Liver (tissue), 3 donors: Measurements from ENCODE around the gene TLCD3A.

ENCODE experiments used
- ATF3 ChIP-seq: IDR thresholded peaks from 2 replicates; pipeline ENCODE4 v1.6.1; 2016; ENCODE audit warnings: antibody characterized with exemption
- FOXA1 ChIP-seq: IDR thresholded peaks from 2 replicates; pipeline ENCODE4 v1.6.1; 2016; ENCODE audit warnings: antibody characterized with exemption
- FOXA2 ChIP-seq: IDR thresholded peaks from 2 replicates; pipeline ENCODE4 v1.6.1; 2016; ENCODE audit warnings: antibody characterized with exemption
- GABPA ChIP-seq, 2 donors: IDR thresholded peaks in 1 of 2; conservative IDR thresholded peaks in 1 of 2; 2 replicates each; pipeline ENCODE4 v1.6.1; 2016; ENCODE audit warnings: antibody characterized with exemption in 2 of 2, mild to moderate bottlenecking in 1 of 2, moderate library complexity in 1 of 2
- JUND ChIP-seq, 2 donors: IDR thresholded peaks; 2 replicates each; pipeline ENCODE4 v1.6.1; 2016; ENCODE audit warnings: antibody characterized with exemption in 2 of 2
- NR2F2 ChIP-seq: IDR thresholded peaks from 2 replicates; pipeline ENCODE4 v1.6.1; 2016; ENCODE audit warnings: antibody characterized with exemption
- RAD21 ChIP-seq, 2 donors: IDR thresholded peaks; 2 replicates each; pipeline ENCODE4 v1.6.1; 2016; ENCODE audit warnings: antibody characterized with exemption in 2 of 2, mild to moderate bottlenecking in 2 of 2
- SP1 ChIP-seq: IDR thresholded peaks from 2 replicates; pipeline ENCODE4 v1.6.1; 2018; ENCODE audit warnings: antibody characterized with exemption, mild to moderate bottlenecking
- TAF1 ChIP-seq: conservative IDR thresholded peaks from 2 replicates; pipeline ENCODE4 v1.6.1; 2016; ENCODE audit warnings: antibody characterized with exemption, mild to moderate bottlenecking
- TF ChIP-seq, protein P1 (sequence below): fragments of 150-350 bp; IDR thresholded peaks from 2 replicates; pipeline ENCODE4 v1.5.1; 2017; ENCODE audit warnings: improper control_type of control experiment, low read depth, low read length; ENCODE audit not compliant: missing input control
- TF ChIP-seq, protein P2 (sequence below): IDR thresholded peaks from 2 replicates; pipeline ENCODE4 v1.6.1; 2016; ENCODE audit warnings: antibody characterized with exemption
- TF ChIP-seq, protein P3 (sequence below): IDR thresholded peaks from 2 replicates; pipeline ENCODE4 v1.6.1; 2016; ENCODE audit warnings: antibody characterized with exemption
- TF ChIP-seq, protein P4 (sequence below): IDR thresholded peaks from 2 replicates; pipeline ENCODE4 v1.6.1; 2016; ENCODE audit warnings: antibody characterized with exemption, mild to moderate bottlenecking
- donor health status: healthy.
- donor health status: healthy.

DNA sequence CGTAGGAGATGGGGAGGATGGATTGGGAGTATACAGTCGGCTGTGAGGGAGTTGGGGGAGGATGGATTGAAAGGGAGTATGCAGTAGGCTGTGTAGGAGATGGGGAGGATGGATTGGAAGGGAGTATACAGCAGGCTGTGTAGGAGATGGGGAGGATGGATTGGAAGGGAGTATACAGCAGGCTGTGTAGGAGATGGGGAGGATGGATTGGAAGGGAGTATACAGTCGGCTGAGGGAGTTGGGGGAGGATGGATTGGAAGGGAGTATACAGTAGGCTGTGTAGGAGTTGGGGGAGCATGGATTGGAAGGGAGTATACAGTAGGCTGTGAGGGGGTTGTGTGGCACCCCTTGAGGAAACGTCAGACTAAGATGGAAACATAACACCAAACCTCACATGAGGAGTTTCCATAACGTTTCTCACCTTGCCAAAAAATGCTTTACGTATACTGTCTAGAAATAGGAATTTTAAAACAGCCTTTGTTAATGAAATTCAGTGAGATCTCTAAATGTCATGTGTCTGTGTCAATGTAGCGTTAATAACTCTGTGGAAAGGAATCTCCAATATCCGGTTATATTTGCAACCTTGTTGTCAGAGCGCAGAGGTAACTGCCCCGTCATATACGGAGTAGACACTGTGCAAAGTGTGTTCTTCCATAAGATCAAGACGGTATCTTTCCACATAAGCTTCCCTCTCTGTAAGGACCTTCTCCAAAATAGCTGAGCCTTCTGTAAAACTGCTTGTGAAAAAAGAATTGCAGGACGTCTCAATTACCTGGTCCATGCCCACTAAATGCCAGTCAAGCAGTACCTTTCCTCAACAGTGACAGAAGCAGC is 11.5 kb upstream of the TLCD3A start:
- TF ChIP-seq, protein P1, sequence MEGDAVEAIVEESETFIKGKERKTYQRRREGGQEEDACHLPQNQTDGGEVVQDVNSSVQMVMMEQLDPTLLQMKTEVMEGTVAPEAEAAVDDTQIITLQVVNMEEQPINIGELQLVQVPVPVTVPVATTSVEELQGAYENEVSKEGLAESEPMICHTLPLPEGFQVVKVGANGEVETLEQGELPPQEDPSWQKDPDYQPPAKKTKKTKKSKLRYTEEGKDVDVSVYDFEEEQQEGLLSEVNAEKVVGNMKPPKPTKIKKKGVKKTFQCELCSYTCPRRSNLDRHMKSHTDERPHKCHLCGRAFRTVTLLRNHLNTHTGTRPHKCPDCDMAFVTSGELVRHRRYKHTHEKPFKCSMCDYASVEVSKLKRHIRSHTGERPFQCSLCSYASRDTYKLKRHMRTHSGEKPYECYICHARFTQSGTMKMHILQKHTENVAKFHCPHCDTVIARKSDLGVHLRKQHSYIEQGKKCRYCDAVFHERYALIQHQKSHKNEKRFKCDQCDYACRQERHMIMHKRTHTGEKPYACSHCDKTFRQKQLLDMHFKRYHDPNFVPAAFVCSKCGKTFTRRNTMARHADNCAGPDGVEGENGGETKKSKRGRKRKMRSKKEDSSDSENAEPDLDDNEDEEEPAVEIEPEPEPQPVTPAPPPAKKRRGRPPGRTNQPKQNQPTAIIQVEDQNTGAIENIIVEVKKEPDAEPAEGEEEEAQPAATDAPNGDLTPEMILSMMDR: no peak
- TF ChIP-seq, protein P2, sequence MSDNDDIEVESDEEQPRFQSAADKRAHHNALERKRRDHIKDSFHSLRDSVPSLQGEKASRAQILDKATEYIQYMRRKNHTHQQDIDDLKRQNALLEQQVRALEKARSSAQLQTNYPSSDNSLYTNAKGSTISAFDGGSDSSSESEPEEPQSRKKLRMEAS: no peak
- TF ChIP-seq, protein P3, sequence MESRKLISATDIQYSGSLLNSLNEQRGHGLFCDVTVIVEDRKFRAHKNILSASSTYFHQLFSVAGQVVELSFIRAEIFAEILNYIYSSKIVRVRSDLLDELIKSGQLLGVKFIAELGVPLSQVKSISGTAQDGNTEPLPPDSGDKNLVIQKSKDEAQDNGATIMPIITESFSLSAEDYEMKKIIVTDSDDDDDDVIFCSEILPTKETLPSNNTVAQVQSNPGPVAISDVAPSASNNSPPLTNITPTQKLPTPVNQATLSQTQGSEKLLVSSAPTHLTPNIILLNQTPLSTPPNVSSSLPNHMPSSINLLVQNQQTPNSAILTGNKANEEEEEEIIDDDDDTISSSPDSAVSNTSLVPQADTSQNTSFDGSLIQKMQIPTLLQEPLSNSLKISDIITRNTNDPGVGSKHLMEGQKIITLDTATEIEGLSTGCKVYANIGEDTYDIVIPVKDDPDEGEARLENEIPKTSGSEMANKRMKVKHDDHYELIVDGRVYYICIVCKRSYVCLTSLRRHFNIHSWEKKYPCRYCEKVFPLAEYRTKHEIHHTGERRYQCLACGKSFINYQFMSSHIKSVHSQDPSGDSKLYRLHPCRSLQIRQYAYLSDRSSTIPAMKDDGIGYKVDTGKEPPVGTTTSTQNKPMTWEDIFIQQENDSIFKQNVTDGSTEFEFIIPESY: no peak
- TF ChIP-seq TAF1: no peak
- TF ChIP-seq JUND (IDR thresholded peaks at IDR 0.05): no peak
- TF ChIP-seq, protein P4, sequence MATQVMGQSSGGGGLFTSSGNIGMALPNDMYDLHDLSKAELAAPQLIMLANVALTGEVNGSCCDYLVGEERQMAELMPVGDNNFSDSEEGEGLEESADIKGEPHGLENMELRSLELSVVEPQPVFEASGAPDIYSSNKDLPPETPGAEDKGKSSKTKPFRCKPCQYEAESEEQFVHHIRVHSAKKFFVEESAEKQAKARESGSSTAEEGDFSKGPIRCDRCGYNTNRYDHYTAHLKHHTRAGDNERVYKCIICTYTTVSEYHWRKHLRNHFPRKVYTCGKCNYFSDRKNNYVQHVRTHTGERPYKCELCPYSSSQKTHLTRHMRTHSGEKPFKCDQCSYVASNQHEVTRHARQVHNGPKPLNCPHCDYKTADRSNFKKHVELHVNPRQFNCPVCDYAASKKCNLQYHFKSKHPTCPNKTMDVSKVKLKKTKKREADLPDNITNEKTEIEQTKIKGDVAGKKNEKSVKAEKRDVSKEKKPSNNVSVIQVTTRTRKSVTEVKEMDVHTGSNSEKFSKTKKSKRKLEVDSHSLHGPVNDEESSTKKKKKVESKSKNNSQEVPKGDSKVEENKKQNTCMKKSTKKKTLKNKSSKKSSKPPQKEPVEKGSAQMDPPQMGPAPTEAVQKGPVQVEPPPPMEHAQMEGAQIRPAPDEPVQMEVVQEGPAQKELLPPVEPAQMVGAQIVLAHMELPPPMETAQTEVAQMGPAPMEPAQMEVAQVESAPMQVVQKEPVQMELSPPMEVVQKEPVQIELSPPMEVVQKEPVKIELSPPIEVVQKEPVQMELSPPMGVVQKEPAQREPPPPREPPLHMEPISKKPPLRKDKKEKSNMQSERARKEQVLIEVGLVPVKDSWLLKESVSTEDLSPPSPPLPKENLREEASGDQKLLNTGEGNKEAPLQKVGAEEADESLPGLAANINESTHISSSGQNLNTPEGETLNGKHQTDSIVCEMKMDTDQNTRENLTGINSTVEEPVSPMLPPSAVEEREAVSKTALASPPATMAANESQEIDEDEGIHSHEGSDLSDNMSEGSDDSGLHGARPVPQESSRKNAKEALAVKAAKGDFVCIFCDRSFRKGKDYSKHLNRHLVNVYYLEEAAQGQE: no peak
- TF ChIP-seq SP1: no peak
- no peak for TF ChIP-seq ATF3
- TF ChIP-seq FOXA2: no peak
- no peak for TF ChIP-seq RAD21 (IDR thresholded peaks at IDR 0.05)
- TF ChIP-seq FOXA1: no peak
- TF ChIP-seq GABPA (IDR thresholded peaks at IDR 0.05 in 1 of 2, conservative IDR thresholded peaks at IDR 0.05 in 1 of 2): no peak
- TF ChIP-seq NR2F2: no peak
